ENCODE measurements around the gene AMOTL2. TPM values are rescaled to one million over a fixed set of nuclear protein-coding genes. Genes with fewer than 3 reads are reported as not detected.

Gene AMOTL2
- total RNA-seq, 1 donor from 2014 or later = 73.8 TPM

DNA sequence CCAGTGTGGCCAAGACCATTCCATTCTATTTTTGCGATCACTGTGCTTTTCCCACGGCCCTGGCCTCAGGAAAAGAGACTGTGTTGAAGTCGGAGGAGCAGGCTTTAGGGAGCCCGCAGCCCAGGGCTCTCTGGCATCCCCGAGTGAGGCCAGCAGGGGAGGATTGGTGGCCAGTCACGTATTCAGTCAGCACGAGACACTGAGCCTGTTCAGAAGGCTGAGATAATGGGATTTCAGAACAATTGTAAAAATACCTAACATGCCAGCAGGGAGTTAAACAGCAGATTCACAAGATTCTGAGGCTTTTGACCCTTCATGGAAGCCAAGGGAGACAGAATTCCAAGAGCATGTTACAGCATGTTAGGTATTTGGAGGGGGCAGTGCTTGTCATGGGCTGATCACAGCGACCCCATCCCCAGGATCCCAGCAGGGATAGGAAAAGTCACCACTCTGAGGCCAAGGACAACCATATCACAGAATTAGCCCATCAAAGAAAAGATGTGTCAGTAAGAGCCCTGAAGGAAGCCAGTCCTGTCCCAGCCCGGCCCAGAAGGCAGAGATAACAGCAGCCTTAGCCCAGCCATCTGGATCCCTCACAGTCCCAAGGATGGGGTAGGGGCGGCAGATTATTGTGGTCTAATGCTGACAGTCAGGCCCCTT is 40.6 kb downstream of the AMOTL2 start:
- DNase-seq = no peak

DNA sequence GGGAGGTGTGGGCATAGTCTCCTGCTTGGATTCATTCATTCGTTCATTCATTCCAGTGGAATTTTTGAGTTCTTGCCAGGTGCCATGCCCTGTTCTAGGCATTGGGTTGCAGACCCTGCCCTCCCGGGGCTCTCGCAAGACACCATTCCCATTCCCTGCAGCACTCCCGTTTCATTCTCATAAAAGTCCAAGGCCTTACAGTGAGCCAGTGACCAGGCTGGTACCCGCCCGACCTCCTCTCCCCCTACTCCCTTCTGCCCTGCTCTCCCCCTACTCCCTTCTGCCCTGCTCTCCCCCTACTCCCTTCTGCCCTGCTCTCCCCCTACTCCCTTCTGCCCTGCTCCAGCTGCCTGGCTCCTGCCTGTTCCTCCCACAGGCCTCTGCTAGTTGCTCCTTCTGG is 41.9 kb downstream of the AMOTL2 start:
- no peak for DNase-seq

DNA sequence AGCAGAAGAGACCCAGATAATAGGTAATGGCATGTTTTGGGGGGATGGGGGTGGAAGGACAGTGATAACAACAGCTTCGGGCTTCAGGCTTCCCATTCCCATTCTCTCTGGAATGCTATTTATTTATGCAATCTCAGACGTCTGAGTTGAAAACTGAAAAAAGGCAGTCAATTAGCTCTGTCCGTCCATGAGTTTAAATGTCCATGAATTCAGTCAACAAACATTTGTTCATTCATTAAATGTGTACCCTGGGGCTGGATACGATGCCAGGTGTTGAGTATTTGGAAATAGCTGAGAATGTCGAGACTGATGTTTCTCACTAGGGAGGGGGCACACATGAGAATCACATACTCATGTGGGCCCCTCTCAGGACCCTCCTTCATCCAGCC is 42.4 kb downstream of the AMOTL2 start:
- no peak for DNase-seq

DNA sequence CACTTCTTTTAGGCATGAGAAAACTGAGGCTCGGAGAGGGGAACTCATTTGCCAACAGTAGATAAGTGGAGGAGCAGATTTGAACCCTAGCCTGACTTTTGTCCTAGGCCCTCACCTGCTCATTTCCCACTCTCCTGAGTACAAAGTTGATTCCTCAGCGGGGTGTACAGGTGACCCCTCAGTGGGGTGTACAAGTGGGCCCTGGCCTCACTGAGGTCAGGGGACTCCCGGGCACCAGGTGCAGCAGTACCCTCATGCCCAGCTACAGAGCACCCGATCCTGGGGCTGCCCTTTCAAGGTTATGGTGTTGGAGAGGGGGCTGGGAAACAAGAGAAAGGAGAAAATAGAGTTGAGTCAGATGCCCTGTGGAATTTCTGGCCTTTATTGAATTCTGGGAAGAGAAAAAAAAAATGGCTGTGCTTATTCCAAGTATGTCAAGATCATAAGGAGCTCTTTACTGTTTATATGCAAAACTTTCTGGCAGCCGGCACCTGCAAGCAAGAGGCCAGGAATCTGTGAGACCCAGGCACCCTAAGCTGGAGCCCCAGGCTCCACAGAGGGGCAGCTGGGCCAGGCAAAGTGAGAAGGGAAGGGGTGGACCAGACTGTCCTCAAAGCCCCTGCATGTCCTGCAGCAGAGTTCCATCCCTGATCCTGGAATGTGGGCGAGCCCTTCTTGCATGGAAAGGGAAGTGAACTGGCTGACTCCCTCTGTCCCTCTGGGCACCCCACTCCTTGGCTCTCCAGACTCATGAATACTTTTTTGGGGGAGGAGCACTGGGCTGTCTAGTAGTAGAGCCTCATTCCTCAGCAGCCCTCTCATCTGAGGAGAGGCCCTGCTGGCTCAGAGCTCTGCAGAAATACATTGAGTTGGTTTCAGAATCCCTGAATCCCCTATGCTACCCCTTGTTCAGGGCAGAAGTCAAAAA is 43.1 kb downstream of the AMOTL2 start:
- DNase-seq = no peak

DNA sequence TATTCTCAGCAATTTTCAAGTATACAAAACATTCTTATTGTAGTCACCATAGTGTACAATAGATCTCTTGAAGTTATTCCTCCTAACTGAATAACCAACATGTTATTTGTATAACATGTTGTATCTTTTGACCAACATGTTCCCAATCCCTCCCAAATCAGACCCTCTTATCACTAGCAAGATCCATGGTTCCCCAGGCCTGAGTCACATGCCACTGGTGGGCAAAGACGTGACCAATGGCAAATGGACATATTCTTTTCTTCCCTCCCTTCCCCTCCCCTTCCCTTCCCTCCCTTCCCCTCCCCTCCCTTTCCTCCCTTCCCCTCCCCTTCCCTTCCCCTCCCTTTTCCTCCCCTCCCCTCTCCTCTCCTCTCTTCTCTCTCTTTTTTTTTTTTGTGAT is 45.4 kb downstream of the AMOTL2 start:
- no peak for DNase-seq

DNA sequence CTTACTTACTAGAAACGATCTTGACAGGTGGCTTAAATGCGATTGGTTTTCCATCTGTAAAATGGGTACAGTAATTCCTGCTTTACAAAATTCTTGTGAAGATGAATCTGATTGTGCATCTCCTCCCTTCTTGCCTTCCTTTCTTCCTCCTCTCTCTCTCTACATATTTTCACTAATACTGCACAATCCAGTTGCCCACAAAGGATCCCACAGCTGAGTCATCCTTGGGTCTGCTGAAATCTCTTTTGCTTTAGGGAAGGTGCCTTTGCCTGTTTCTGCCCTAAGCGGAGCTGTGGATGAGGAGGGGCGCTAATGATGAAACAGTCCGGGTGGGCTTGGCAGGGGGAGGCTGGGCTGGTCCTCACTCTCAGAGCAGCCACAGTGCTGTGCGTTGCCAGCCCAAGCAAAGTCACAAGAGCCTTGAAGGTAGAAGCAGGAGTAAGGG is 46.1 kb downstream of the AMOTL2 start:
- DNase-seq = no peak

DNA sequence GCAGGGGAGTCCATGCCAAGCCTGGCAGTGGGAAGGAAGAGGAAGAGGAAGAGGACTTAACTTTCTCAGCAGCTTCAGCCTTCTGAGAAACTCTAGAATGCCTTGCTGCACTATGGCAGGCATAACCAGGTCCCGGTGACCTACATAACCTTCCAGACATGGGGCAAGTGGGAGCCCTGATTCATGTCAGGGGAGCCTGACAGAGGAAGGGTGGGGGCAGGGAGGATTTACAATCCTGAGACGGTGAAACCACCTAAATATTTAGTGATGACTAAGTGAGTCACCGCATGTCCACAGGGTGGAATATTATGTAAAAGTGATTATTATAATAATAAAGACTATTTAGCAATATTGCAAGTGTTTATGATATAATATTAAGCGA is 46.7 kb downstream of the AMOTL2 start:
- DNase-seq = no peak

DNA sequence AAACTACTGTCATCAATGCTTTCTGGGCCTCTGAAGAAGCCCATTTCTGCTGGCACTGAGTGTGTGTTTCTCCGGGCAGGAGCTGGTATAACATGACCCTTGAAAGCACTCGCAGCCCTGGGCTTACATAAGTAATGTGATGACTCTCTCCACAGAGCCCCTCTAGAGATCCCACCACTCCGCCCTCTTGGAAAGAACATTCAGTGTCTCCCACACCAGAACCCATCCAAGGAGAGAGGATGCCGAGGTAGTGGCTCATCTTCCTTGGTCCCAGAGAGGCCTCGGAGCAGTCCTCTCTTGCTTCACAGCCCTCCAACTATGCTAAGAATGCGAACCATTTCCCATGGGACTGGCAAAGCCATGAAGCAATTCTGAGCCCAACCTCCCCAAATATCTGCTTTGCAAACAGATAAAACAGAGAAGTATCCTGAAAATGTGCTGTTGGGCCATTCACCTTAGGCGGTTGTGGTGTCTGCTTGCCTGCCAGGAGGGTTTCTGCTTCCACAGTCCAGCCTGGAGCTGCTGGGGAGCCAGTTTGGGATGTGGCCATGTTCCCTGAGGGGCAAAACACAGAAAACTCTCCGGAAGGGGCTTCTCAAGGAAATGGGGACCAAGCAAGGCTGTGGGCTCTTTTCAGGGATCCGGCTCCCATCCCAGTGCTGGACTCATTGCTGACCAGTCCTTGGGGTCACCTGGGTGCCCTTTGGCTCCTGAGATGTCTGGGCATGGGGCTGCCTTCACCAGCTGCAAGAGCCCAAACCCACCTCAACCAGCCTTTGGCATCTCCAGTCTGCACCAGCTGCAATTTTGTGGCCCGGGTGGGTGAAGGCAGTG is 47.3 kb downstream of the AMOTL2 start:
- no peak for DNase-seq

GRCh38 chr3:134326126-134326525 is 48.1 kb downstream of the AMOTL2 start:
- DNase-seq = no peak

DNA sequence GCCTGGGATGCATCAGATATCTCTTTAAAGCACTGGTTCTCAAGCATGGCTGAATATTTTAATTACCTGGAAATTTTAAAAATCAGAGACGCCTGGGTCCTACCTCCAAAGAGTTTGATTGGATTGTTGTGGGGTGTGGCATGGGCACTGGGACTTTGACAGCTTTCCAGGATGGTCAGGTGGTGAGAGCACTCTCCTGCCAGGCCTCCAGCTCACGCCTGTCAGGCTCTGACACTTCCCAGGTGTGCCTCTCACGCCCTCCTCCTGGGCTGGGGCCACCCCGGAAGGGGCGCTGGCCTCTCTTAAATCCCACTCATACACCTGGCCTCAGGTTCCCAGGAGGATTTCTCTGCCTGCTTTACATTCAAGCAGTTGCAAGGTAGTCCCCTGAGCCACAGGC is 48.5 kb downstream of the AMOTL2 start:
- DNase-seq = no peak

DNA sequence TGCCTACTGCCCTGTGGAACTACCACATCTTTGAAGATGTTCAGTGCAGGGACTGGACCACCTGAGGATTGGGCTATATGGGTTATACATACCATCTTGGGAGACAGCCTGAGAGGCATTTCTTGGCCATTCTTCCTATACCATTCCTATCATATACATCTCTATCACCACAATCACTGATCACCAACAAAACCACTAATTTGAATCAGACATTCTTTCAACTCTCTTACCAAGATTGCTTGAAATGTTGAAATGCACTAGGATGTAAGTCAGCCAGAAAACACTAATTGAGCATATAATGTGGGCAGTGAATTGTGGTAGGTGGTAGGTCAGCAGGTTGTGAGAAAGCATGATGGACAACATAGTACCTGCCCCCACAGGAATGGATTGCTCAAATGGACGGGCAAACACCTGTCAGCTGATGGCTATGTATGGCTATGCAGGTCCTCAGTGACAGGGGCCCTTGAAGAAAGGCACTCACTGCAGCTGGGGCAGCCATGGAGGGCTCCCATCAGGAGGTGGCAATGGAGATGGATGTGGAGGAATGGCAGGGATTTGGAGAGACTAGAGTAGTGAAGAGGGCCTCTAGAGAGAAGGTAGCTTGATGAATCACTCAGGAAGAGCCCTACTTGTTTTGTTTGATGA is 49.1 kb downstream of the AMOTL2 start:
- no peak for DNase-seq

DNA sequence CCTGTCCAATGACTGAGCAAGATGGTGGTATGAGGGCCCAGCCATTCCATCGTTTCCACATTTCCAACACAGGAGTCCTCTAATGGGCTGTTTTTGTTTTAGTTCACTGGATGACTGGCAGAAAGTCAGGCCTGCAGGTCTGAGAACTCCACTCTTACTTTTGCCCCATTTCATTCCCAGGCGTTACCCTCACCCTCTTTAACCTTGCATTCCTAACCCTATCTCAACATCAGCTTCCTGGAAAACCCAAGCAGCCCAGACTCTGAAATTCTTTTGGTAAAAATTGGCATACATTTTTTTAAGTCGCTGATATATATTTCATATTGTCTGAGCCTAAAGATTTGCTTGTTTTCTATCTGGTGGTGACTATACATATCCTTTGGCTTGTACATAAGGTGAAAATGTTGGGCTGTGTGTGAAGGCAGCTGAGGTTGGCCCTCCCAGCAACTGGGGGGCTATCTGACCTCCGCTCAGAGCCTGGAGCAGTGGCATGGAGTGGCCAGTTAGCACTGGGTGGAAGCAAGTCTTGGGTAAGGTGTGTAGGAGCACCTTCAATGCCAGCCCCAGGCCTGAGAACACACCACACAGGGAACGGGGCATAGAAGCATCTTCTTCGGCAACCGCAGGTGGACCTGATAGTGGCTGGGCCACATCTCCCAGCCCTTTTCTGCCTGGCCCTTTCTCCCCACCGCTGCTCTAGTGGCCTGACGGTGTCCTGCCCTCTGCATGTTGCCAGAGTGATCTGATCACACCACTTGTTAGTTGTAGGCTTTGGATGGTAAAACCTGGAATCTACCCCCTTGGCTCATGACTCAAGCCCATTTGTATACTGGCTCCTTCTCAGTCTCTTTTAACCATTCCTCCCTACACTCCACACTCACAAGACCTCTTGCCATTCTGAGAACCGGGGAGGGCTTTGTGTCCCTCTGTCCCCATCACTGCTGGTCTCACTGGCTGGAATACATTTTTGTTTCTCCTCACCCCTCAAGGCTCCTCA is 50.0 kb downstream of the AMOTL2 start:
- DNase-seq = no peak

DNA sequence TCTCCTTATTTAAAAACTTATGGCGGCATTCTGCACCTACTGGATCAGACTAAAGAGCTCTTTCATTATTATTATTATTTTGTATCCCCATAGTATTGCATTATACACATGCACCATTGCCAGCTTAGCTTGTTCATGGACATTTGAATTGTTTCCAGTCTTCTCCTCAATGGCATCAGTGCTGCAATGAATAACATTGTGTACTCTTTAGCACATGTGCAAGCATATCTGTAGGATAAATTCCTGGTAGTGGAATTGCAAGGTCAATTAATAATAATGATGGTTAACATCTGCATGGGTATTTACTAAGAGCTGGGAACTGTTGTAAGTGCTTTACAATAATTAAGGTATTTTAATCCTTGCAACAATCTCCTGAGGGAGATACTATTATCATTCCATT is 52.0 kb downstream of the AMOTL2 start:
- DNase-seq = no peak

- no peak for DNase-seq
Measured at GRCh38 chr3:134320749-134321148, 53.5 kb downstream of the AMOTL2 start.

GRCh38 chr3:134319931-134320330 is 54.3 kb downstream of the AMOTL2 start:
- no peak for DNase-seq

GRCh38 chr3:134318166-134318565 is 56.1 kb downstream of the AMOTL2 start:
- no peak for DNase-seq

DNA sequence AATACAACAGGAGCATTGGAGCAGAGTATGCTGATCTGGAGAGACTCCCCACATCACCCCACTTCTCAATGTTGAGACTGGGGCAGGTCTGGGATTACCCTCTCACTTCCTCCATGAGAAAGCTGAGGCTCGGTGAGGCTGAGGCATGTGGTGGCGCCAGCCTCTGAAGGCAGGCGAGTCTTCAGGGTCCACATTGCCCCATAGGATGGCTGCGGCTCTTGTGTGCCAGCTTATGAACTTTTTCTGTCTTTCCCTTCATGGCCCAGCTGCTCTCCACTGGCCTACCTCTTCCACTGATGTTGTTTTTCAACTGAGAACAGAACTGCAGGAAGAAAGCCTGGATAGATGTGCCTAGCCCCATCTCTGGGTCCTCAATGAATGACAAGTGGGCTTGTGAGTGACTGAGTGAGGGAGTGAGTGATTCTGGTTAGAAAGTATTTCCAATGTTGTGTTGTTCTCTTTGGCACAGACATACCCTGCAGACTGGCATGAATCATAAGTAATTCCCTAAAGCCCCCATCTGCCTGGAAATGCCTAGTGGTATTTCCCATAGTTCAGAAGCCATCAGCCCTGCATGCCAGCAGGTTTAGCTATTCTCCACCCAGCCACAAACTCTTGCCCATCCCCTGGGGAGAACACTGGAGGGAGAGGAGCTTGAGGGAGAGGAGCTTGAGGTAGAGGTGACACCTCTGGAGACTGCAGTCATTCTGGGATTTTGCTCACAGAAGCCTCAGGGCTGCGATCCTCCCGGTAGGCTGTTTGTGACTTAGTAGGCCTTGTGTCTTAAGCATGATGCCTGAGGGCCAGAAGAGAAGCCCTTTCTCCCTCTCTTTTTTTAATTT is 56.9 kb downstream of the AMOTL2 start:
- DNase-seq = no peak

- DNase-seq = peak; percentile 55
Measured at GRCh38 chr3:134315286-134316106, 58.8 kb downstream of the AMOTL2 start.
